ENCODE measurements around the gene MRPL28.
A peak's percentile ranks its signal among the peaks of the same experiment; 100 is the strongest.
"Not testable (repeated sequence)": the region's sequence is repeated elsewhere in the genome, so short reads cannot be mapped to it uniquely, and the experiment has no call there.

MRPL28 gene

DNA sequence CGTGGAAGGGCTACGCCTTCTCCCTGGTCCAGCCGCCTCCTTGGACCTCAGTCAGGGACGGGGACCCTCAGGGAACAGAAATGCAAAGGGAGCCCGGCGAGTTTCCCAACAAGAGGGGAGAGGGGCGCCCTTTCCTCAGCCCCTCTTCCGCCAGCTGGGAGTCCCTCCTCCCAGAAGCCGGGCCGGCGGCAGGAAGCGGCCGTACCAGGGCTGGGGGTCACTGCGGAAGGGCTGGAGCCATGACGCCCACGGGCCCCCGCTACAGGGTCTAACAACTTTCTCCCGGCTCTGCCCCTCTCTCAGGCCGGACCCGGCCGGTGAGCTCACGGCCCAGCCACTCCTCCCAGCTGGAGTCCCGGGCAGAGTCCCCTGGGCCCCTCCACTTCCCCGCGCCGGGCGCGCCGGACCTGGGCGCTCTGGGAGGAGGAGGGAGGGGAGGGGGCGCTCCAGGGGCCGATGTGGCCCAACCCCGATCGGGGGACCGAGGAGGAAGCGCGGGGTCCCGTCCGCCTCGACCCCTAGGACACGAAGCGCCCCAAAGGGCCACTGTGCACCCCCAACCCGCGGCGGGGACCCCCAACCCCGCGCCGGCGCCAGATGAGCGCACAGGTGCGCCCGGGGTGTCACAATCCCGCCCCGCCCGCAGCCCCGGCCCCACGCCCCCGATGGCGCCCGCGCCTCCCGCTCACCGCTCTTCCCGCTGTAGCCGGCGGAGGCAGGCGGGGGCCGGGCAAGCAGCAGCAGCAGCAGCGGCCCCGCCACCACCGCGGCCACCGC is 10.9 kb upstream of the MRPL28 start:
- no peak for DNase-seq (ENCODE audit: low read depth)
- peak overlapping the region; percentile 90 for H3K4me3 ChIP-seq (ENCODE audit: control insufficient read depth, low read depth, low read length)
- TF ChIP-seq CTCF (IDR thresholded peaks at IDR 0.05; ENCODE audit: control insufficient read depth, insufficient read depth, low read depth, low read length, missing control alignments), result no peak

DNA sequence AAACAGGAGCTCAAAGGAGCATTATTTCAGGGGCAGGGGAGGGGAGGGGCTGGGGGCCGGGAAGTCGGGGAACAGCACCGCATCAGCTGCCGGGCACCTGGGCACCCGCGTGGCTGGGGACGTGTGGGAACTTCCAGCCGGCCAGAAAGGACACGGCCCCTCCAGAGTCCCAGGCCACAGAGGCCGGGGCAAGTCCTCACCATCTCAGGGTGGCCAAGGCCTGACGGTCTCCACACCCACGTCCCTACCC is 10.3 kb upstream of the MRPL28 start:
- TF ChIP-seq CTCF (IDR thresholded peaks at IDR 0.05; ENCODE audit: control insufficient read depth, insufficient read depth, low read depth, low read length, missing control alignments), result no peak
- peak overlapping the region; percentile 90 for H3K4me3 ChIP-seq (ENCODE audit: control insufficient read depth, low read depth, low read length)
- no peak for DNase-seq (ENCODE audit: low read depth)

- peak overlapping the region; percentile 90 for H3K4me3 ChIP-seq (ENCODE audit: control insufficient read depth, low read depth, low read length)
- TF ChIP-seq CTCF (IDR thresholded peaks at IDR 0.05; ENCODE audit: control insufficient read depth, insufficient read depth, low read depth, low read length, missing control alignments), result no peak
- no peak for DNase-seq (ENCODE audit: low read depth)
These were observed 9.8 kb upstream of the MRPL28 start for GRCh38 chr16:379961-380761.

GRCh38 chr16:379183-379960 is 9.0 kb upstream of the MRPL28 start:
- TF ChIP-seq CTCF (IDR thresholded peaks at IDR 0.05; ENCODE audit: control insufficient read depth, insufficient read depth, low read depth, low read length, missing control alignments), result no peak
- DNase-seq (ENCODE audit: low read depth), result no peak
- no peak overlapping the region for H3K4me3 ChIP-seq (ENCODE audit: control insufficient read depth, low read depth, low read length)

DNA sequence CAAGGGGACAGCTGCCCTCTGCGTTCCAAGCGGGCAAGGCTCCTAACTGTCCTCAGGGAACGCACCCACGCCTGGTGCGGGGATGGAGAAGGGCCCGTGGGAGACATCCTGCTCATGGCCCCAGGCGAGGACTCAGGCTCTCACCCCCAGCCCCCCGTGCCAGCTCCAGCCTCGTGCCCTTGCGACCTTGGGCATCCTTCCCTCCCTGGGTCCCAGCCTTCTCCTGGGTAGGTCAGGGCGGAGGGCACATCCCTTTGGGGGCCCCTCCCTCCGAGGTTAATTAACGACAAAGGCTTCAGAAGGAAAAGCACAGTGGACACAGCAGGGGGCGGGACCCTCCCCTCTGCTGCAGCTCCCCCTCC is 8.5 kb upstream of the MRPL28 start:
- H3K4me3 ChIP-seq (ENCODE audit: control insufficient read depth, low read depth, low read length), result no peak overlapping the region
- no peak for TF ChIP-seq CTCF (IDR thresholded peaks at IDR 0.05; ENCODE audit: control insufficient read depth, insufficient read depth, low read depth, low read length, missing control alignments)
- DNase-seq (ENCODE audit: low read depth), result no peak

- H3K4me3 ChIP-seq (ENCODE audit: control insufficient read depth, low read depth, low read length); DNase-seq (ENCODE audit: low read depth): not testable (repeated sequence)
These were observed 7.9 kb upstream of the MRPL28 start for GRCh38 chr16:378113-378820.

All from AG09309 (cell line).